KOPT-K1 (cell line): ENCODE results near the gene CST9L.

Experiments
- H3K27ac ChIP-seq: fragments of 200-600 bp; sonication (generic); 2 replicates; pipeline ENCODE4 v1.5.1; 2016; ENCODE audit warnings: antibody characterized with exemption, mild to moderate bottlenecking, low read depth, low read length; ENCODE audit not compliant: poor library complexity, severe bottlenecking
- H3K36me3 ChIP-seq: fragments of 200-600 bp; sonication (generic); 2 replicates; pipeline ENCODE4 v1.5.1; 2017; ENCODE audit warnings: antibody characterized with exemption, mild to moderate bottlenecking, low read length, moderate library complexity; ENCODE audit not compliant: insufficient read depth
- H3K9me3 ChIP-seq: fragments of 200-600 bp; sonication (generic); 2 replicates; pipeline ENCODE4 v1.5.1; 2017; ENCODE audit warnings: antibody characterized with exemption, low read length, mild to moderate bottlenecking; ENCODE audit not compliant: insufficient read depth, poor library complexity, severe bottlenecking

The CST9L gene, protein sequence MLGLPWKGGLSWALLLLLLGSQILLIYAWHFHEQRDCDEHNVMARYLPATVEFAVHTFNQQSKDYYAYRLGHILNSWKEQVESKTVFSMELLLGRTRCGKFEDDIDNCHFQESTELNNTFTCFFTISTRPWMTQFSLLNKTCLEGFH

DNA sequence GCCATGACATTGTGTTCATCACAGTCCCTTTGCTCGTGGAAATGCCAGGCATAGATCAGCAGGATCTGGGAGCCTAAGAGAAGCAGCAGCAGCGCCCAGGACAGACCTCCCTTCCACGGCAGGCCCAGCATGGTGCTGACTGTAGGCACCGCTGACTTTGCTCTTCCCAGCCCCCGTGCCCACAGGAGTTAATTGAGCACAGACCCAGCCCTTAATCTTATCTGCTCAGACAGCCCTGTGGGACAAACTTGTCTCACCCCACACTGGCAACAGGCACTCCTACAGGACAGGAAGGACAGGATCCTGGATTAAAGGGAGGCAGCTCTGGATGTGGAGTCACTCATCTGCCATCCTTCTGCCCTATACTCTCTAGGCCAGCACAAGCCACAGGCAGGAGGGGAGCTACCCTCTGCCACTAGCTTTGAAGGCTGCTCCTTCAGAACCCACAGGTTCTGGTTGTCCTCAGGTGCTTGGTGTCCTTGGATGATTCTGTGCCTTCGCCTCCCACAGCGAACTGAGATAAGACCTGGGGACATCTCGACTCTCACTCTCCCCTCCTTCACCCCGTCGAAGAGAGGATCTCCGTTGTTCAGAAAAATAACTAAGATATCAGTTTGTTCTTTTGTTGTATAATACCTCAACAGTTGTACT is at the start of gene CST9L:
TSS of gene CST9L (minus strand) at position 165 of the 651 bp plus-strand sequence. CDS start at position 131, 34 bp downstream.
- Histone ChIP-seq H3K9me3 (no peaks in the 10 kb centered on the region), H3K27ac (no peak within 1 kb of the TSS), H3K36me3 (no peaks in the 10 kb centered on the region)

DNA sequence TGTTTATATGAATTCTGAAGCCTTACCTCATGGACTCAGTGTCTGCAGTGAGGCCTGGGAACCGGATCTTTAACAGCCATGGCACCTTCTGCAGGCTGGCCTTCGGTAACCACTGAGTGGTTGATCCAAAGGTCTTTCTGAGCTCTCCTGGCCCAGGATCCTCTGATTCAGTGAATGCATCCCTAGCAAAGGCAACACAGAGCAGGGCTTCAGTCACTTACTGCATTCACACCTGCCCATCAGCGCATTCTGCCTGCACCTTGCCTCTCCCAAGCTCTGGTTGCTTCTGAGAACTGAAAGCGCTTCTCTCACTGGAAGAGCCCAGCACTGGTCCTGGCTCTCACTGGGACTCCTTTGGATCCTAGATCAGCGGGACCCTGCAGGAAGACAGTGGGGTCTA is 45.9 kb upstream of the CST9L start:
- no peaks in the 10 kb centered on the region for H3K36me3 ChIP-seq
- H3K27ac ChIP-seq: no peak overlapping the region
- H3K9me3 ChIP-seq: no peaks in the 10 kb centered on the region

DNA sequence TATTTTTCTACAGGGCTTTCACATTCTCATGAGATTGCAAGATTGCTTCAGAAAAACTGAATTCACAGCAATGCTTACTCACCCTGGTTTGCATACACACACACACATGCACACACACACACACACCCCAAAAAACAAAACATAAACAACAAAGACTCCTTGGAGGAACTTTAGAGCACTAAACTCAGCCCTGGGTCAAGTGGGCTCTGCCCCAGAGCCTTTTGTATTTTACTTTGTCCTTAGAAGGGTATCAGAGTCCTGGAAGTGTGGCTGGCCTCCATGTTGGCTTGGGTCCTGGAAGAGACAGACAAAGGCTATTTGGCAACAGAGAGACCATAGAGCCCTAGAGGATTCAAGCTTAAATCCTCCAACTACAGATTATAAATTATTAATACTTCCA is 45.4 kb upstream of the CST9L start:
- Histone ChIP-seq H3K36me3 (no peaks in the 10 kb centered on the region), H3K27ac (no peak overlapping the region), H3K9me3 (no peaks in the 10 kb centered on the region)

DNA sequence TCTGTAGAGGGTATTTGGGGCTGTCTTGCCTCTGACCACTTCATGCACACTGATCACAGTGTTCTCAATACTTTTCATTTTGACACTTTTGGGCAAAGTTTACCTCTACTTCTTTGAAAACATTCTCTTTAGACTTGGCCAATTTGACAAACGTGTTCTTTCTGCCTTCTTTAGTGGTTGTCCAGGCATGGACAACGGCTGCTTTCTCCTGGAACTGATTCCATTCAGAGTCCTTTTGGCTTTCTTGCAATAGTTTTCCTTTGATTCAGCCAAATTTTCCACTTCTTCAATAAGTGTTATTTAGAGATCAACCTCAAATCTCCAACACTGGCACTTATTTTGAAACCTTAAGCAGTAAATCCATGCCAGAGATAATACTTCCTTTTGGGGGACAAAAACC is 44.1 kb upstream of the CST9L start:
- H3K27ac ChIP-seq: no peak overlapping the region
- H3K9me3 ChIP-seq: no peaks in the 10 kb centered on the region
- no peaks in the 10 kb centered on the region for H3K36me3 ChIP-seq

DNA sequence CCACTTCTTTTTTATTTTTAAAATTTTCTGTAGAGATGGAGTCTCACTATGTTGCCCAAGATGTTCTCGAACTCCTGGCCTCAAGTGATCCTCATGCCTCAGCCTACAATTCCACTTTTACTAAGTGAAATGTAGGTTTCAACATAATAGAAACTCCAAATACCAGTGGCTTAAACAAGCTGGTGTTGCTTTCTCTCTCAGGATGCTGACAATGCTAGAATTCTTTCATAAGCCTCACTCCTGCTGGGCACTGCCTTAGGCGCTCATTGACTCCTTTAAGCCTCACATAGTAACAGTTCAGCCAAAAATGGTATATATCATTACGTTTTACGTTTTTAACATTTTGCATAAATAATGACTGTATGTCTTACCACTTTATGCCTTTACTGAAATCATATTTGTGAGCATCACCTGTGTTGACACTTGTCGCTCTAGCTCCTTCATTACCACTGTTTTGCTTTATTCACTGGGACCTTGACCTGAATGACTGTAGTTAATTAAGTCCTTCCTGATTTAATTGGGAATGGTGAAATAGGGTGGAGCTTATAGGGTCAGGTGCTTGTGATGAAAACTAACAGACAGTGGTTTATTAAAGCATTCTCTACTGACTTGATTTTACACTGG is 41.3 kb upstream of the CST9L start:
- Histone ChIP-seq H3K36me3 (no peaks in the 10 kb centered on the region), H3K27ac (no peak overlapping the region), H3K9me3 (no peaks in the 10 kb centered on the region)

DNA sequence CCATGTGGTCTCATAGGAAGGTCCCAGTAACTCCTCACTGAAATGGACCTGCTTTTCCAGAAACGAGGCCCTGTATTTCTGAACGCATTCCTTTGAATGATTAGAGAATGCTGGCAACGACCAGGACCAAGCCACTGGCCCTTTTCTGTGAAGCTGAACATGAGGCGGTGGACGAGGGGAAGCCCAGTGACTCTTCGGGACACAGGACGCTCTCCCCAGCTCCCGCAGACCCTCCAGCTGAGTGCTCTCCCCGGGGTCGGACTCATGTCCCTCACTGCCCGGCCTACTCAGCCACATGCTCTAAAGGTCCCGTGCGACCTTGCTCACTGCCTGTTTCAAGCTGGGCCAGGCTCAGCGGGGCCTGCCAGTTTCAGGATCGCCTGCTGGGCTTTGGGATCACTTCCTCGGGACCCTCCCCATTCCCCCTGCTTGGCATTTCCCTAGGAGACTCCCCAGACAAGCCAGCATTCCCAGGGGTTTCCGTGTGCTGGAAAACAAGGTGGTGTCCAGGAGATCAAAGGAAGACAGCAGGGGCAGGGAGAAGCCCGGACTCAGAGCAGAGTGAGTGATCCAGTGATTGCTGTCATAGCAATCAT is 40.1 kb upstream of the CST9L start:
- H3K27ac ChIP-seq: no peak overlapping the region
- H3K9me3 ChIP-seq: no peaks in the 10 kb centered on the region
- H3K36me3 ChIP-seq: no peaks in the 10 kb centered on the region

DNA sequence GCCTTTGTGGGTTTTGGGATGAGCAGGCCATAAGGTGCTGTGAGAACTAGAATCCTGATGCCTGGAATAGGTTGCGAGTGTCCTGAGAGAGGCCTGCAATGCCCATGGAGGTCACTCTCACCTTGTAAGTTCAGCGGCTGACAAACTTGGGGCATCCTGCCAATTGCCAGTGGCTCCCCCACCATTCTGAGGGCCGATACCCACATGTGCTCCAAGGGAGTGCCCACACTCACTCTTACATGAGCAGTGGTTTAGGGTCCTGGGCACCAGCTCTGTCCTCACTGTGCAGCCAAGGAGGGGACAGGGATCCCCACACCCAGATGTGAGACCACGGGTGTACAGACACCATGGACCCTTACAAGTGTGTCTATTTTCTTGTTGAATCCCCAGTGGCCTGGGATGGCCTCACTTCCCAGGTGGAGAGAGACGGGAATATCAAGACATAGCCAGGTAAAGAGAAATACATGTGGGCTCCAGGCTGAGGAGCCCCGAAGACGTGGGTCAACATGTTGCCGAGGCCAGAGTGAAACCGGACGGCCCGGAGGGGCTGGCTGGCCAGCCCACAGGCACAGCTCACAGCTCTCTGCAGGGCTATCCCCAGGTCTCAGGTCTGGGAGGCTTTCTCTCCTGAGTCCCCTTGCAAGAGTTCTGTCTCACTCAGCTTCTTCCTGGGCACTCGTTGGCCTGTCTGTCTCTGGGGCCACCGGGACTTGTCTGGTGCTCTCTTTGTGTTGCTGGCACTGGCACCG is 39.4 kb upstream of the CST9L start:
- Histone ChIP-seq H3K9me3 (no peaks in the 10 kb centered on the region), H3K27ac (no peak overlapping the region), H3K36me3 (no peaks in the 10 kb centered on the region)

DNA sequence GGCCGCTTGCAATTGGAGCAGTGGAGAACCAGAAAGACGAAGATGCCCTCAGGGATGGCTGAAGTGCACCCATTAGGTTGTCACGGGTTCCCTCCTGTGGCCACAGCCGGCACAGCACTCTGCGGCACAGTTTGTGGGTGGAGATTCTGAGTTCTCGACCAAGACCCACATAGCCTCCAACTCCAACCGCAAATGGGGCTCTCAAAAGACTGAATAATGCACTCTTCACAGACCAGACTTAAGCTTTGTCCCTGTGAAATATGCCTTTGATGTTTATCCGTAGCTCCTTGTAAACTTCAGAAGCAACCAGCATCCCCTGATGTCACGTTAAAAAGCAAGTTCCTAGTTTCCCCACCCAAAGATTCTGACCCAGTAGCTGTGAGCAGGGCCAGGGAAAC is 38.4 kb upstream of the CST9L start:
- no peaks in the 10 kb centered on the region for H3K9me3 ChIP-seq
- H3K27ac ChIP-seq: no peak overlapping the region
- no peaks in the 10 kb centered on the region for H3K36me3 ChIP-seq

DNA sequence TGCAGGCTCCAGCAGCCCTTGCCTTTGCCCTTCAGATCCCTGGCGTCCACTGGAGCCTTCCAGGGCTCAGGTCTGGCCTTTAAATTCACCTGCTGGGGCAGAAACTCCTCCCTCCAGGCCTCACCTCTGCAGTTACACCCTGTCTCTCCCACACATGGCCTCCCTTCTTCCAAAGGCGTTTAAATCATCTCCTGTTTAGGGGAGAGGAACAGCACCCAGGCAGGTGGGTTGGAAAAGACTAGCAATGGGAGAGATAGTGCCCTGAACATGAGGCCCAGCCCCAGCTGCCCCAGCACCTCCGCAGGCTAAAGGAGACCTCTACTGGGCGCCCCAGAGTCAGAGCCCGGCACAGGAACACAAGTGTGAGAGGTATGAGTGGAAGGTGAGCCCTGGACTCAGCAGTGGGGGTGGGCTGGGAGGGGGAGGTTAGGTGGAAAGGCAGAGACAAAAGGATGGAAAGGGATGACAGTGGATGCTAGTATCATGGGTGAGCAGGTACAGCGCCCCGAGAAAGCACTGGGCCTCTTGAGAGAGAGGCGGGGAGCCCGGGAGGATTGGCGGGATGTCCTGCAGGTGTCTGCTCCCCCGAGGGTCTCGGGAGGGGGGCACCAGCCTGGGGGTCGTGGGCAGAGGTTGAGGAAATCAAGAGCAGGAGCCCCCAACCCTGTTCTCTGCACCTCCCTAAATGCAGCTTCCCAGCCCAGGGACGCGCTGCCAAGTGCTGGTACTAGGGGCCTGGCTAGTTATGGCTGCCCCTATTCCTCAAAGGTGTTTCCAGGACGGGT is 37.8 kb upstream of the CST9L start, which contains the start of gene CST9:
TSS of gene CST9 (minus strand) at position 51 of the 785 bp plus-strand sequence. CDS start 53 bp downstream, outside the sequence.
- no peaks in the 10 kb centered on the region for H3K9me3 ChIP-seq
- H3K36me3 ChIP-seq: no peaks in the 10 kb centered on the region
- H3K27ac ChIP-seq: no peak within 1 kb of the TSS

DNA sequence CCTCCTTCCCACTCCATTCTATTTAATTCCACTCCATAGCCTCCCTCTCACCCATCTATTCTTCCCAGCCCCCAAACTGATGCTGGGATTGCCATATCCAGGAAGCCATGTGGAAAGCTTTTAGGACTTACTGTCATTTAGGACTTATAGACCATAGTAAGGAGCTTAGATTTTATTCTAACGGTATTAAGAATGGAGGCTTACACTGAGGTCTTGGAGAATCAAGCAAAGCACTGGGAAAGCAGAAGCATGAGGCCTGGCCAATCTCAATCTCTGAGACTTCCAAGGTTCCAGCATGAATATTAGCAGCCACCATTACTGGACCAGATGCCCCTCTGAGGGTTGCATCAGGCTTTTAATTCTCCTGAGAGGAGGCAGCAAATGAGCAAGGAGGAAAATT is 36.0 kb upstream of the CST9L start:
- no peaks in the 10 kb centered on the region for H3K36me3 ChIP-seq

DNA sequence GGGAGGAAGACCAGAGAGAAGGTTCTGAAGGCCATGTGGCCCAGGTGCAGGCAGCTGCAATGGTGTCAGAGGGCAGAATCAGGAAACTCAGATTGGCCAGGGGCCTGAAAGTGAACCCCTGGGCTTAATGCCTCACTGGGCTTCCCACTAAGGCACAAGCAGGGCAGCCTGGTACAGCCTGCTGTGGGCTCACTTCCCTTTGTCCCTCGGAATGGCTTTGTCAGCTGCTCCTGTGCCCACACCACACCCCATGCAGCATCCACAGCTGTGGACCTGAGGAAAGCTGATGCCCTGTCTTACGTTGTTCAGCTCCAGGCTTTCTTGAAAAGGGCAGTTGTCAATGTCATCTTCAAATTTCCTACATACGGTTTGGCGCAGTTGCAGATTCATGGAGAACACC is 35.0 kb upstream of the CST9L start:
- H3K27ac ChIP-seq: no peak overlapping the region
- H3K36me3 ChIP-seq: no peaks in the 10 kb centered on the region
- no peaks in the 10 kb centered on the region for H3K9me3 ChIP-seq

More for the DNA sequence above, 36.0 kb upstream of the CST9L start:
- no peaks in the 10 kb centered on the region for H3K9me3 ChIP-seq
- H3K27ac ChIP-seq: no peak overlapping the region

DNA sequence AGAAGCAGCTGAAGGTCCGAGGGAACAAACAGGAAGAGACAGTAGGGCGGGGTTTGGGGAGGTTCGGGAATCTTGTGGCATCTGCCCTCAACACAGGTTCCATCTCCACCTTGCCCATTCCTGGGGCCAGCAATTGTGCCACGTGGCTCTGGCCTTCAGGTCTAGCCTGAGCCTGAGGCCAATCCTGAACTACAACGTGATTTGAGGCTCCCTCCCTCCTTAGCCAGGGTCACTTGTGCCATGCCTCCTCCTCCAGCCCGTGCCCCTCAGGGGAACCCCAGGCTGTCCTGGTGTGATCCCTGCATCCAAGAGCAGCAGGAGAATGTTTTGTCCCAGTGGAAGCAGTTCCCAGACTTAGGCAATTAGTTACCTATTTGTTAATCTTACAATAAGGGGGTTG is 34.4 kb upstream of the CST9L start:
- H3K27ac ChIP-seq: no peak overlapping the region
- no peaks in the 10 kb centered on the region for H3K9me3 ChIP-seq
- H3K36me3 ChIP-seq: no peaks in the 10 kb centered on the region

DNA sequence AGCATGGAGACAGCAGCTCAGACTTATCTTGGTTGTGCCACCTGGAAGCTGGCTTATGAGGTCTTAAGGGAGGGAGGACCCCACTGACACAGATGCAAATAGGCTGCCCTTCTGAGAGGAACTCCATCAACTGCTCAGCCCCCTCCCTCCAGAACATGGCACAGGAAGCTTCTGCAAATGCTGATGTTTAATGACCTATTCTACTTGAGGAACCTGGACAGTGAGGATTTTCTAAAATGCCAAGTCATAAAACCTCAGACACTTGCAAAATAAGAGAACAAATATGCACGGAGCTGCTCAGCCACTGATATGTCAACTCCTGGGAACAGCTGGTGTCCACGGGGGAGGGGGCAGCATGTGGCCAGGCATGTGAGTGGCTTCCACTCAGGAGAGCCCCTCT is 34.0 kb upstream of the CST9L start:
- Histone ChIP-seq H3K9me3 (no peaks in the 10 kb centered on the region), H3K36me3 (no peaks in the 10 kb centered on the region), H3K27ac (no peak overlapping the region)

DNA sequence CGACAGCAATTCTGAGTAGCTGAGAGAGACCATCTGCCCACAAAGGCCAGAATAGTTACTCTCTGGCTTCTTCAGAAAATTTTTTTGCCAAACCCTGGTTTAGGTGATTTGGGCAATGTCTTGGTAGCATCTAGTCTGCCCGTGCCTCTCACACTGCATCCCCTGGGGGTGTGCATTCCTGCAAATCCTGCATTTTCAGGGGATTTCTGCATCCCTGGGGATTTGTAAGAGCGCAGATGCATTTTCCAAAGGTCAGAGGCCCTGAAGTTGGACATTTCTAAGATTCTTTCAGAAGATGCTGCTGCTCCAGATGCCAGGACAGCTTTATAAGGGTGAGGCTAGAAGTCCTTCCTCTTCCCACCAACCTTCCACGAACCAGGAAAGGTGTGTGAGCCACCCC is 33.4 kb upstream of the CST9L start:
- H3K9me3 ChIP-seq: no peaks in the 10 kb centered on the region
- no peak overlapping the region for H3K27ac ChIP-seq
- H3K36me3 ChIP-seq: no peaks in the 10 kb centered on the region
